CD4-positive, alpha-beta T cell treated with Interleukin-15 for 1 hour (primary cell): ENCODE data around the gene SMAD3.

Experiments
- DNase-seq: peaks from one replicate; pipeline ENCODE4 v3.0.0-alpha.2; 2020

SMAD3 gene

DNA sequence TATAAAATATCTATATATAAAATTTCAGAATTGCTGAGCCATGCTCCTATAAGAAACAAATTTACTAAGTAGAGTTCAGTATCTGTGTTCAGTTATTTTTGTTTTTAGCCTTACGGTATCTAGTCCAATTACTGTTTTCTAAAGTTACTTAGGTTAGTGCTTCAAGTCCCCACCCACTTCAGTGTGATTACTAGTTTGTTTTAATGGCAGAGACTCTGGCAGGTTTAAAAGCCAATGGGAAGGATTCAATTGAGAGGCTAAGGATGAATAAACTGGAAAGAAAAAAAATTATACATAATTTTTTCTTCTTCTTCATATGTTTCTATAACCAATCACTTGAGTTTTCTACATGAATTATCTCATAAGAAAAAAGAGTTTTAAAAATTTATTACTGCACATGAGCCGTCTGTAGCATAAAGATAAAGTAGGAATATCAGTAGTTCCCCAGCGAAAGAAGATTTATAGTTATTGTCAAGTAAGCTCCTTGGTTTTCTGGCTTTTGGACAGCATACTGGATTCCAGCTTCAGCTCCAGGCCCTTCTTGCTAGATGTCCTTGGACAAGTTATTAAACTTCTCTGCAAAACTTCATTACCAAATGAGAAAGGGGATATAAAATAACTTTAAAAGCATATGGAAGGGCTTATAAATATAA, 142.3 kb downstream of the SMAD3 start:
- DNase-seq, result no peak

DNA sequence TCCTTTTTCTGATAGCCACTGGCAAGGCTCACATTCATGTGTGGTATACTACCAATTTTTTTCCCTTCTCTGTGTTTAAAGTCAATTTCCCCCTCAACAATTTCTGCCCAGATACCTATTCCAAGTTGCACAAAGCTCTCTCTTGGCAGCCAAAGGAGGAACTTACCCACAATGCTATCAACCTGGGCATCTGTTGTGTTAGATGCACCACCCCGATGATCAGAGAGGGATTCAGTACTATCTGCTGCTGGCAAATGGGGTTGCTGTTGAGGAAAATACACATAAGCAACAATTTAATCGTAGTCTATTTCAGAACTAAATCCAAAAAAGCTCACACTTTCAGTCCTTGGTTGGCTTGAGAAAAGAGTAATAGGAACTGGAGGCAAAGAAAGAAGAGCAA, 143.0 kb downstream of the SMAD3 start:
- no peak for DNase-seq

DNA sequence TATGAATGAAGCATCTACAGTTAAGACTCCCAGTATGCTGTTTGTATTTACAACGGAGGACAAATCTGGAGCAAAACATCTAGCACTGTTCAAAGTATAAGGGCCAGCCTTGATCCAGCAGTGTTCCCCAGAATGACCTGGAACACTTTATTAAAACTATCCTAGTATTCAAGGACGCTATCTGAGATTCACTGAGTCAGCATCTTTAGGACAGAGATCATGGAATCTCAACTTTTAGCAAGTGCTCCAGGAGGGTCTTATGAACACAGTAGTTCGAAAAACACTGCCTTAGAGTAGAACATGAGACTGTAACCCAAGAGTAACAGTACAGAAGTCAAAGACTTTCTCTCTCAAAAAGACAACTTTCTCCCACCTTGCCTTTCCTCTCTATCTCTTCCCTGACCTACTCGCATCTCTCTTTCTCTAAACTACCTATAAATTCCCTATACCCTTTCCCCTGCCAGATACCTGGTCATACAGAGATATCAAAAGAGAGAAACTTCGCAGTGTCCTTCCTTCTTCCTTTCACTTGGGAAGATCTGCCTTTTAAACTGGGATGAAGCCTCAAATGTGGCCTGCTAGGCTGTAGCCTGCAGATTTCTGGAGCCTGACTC, 145.3 kb downstream of the SMAD3 start:
- no peak for DNase-seq

DNA sequence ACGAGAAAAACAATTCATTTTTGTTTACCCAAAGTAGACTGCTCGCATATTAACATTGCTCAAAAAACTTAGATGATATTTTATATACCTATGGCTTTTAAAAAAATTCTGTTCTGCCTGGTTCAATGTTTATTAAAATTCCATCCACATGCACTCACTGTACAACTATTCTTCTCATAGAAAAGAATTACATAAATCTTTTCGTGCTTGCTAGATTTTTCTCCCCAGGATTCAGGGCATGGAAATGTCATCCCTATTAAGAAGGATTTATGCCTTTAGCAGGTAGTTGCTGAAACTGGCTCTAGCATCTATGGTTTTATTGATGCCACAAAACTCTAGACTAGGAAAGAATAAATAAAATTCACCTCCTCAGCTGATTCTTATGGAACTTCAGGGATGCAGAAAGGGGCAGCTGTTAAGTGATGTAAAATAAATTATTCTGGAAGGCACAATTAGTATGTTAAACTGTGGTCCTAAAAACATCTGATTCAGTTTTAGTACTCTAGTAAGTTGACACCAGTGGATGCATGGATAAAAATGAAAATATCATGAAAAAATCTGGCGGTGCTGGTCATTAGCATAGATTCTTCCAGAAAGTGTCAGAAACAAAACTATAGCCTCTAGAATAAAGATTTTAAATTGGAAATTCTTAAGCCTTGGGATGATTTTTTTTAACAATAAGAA, 147.4 kb downstream of the SMAD3 start:
- DNase-seq, result no peak

DNA sequence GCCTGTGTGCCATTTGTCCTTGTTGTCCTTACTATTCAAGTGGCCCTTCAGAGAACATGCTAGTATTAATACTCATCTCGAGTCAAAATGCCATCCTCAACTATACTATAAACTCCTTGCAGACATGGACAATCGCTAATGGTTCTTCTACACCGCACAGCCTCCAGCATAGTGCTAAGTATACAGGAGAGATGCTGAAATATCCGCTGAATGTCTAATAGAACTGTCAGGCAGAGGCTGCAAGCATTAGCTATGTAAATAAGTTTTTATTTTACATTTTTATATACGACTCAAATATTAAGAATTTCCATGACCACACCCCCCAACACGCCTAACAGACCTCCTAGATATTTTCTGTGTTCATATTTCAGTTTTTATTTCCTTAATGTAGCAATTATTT, 149.7 kb downstream of the SMAD3 start:
- DNase-seq, result no peak

DNA sequence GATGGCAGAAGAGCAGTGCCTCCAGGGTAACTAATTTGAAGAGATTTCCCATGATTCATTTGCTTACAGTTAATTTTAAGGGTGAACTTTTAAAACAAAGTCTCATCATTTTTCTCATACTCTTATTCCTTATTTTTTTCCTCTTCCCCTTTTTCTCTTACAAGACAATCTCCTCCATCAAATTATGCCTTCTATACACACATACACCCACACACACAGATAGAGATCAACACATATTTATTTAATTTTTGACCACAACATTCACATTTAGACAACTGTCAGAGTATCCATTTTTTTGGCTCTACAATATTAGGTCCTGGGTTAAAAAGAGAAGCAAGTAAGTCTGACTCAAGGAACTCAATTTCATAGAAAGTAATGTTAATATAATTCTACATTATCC, 151.5 kb downstream of the SMAD3 start:
- DNase-seq, result no peak

DNA sequence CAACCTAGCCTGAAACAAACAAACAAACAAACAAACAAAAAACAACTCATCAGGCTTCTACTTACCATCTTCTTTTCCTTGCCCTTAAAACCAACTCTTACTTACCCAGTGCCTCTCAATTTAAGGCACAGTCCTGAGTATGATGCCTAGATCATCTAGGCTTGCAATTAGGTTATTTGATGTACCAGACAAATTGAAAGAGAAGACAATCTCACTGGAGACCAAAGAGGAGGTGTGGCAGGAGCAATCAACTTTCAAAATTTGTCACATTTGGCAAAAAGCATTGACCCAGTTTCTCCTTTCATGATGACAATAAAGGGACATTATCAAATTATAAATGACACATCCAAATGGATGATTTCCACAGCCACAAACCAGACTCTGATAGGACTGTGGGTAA, 153.0 kb downstream of the SMAD3 start:
- DNase-seq, result no peak

DNA sequence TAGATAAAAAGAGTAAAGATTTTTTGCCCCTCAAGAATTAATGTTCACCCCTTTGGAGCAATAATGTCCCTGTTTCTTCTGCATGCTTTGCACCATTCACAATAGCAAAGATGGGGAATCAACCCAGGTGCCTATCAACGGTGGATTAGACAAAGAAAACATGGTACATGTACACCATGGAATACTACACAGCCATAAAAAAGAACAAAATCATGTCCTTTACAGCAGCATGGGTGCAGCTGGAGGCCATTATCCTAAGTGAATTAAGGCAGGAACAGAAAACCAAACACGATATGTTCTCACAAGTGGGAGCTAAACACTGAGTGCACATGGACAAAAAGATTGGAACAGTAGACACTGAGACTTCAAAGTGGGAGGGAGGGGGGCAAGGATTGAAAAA, 153.9 kb downstream of the SMAD3 start:
- no peak for DNase-seq

DNA sequence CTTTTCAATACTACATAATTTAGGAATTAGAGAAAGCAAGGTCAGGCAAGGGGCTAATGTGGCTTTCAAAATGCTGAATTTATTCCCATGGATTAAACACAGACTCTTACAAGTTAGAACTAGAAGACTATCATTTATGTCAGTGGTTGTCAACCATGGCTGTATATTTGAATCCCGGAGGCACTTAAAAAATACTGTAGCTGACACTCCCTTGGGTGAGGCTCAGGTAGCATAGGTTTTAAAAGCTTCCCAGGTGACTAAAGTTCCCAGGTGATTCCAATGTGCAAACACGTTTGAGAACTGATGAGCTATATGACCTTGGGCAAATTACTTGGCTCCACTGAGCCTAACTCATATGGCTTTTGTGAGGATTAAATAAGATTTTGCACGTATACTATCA, 159.5 kb downstream of the SMAD3 start:
- no peak for DNase-seq

DNA sequence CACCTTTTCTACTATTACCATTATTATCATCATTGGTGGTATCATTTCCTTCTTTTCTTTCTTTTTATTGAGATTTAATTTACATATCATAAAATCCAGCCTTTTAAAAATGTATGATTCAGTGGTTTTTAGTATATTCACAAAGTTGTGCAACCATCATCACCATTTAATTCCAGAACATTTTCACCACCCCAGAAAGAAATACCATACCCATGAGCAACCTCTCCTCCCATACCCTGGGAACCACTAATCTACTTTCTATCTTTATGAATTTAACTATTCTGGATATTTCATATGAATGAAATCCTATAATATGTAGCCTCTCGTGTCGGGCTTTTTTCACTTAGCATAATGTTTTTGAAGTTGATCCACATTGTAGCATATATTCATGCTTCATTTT, 159.9 kb downstream of the SMAD3 start:
- DNase-seq, result no peak

DNA sequence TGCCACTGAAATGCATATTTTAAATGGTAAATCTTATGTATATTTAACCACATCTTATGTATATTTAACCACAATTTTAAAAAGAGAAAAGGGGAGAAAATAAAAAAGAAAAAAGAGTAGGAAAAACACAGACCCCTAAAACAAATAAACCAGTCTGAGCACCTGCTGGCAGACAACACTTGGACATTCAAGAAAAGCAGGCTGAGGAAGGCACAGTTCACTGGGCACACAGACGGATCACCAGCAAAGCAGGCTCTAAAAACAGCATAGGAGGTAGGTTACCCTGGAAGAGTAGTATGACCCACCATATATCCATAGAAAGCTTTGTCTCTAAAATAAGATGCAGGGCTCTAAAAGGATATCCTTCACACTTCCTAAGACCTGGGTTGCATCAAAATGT, 162.0 kb downstream of the SMAD3 start:
- DNase-seq, result no peak

DNA sequence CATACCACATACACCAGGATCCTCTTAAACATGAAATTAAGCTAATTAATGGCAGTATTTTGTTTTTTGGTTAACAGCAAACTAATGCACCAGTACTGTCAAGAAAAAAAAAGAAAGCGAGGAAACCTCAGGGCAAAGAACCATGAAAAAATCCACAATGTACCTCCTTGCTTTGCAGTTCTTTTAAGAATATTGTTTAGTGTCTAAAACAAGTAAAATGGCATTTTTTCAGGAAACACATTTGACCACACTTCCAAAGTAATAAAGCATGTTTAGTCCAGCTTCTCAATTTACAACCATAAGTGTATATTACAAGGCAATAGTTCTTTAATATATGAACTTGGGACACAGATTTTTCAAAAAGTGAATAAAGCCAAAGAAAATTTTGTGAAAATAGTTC, 162.4 kb downstream of the SMAD3 start:
- no peak for DNase-seq

DNA sequence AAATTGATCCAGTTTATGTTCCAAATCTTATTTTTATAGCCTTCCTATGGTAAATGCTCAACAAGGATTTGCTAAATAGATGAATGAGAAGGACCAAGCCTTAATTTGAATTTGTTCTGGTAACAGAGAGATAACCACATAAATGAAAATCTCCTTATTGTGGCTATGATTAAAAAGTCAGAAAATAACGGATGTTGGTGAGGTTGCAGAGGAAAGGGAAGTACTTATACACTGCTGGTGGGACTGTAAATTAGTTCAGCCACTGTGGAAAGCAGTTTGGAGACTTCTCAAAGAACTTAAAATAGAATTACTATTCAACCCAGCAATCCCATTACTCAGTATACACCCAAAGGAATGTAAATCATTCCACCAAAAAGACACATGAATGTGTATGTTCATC, 162.9 kb downstream of the SMAD3 start:
- no peak for DNase-seq

DNA sequence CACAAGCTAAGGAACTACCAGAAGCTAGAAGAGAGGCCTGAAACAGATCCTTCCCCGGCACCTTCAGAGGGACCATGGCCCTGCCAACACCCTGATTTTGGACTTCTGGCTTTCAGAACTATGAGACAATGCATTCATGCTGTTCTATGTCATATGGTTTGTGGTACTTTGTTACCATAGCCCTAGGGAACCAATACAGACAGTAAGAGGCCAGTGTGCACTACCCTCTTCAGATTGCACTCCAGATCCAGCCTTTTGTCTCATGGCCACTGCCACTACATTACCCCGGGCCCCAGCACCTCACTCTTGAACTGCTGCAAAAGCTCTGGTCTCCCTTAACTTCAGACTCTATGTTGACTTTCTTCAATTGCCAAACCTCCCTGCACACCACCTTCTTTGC, 165.1 kb downstream of the SMAD3 start:
- no peak for DNase-seq

DNA sequence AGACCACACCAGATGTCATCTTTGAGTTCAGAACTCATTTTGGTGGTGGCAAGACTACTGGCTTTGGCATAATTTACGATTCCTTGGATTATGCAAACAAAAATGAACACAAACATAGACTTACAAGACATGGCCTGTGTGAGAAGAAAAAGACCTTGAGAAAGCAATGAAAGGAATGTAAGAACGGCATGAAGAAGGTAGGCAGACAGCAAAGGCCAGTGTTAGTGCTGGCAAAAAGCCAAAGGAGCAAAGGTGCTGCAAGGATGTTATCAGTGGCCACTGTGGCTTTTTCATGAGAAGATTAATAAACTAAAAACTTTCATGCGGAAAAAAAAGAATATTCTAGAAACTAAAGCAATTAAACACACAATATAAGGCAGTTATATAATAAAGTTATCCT, 167.2 kb downstream of the SMAD3 start:
- no peak for DNase-seq

DNA sequence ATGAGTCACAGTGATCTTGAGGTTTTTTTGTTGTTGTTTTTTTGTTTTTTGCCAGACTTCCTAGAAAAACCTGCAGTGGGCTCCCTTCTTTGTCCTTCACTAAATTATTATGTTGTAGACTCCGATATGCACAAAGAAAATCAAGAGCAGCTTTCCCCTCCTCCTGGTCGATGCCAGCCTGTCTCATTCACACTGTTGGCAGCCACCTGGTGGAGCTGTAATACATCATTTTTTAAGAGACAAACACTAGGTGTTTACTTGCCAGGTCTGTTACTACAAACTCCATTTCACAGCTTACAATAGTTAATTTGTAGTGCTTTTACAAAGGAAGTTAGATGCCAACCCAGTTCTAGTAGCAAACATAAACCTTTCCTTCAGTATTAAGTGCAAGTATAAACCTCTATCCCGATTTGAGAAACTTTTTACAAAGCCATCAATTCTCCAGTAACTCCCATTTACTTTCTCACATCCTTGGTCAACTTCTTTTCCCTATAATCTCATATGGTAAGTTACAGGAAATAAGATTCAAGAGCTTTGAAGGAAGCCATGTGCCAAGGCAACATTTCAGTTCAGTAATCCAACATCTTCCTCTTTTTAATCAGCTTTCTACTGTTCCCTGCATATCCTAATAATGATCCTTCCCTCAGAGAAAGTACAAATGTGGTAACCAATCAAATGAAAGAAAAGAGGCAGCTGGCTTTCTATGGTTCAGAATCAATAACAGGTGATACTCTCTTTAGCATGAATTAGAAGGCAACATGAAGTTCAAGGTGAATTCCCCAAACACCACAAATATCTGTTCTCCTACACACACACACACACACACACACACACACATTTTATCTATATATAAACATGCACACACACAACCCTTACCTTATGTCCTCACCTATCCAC, 175.1 kb downstream of the SMAD3 start:
- no peak for DNase-seq

DNA sequence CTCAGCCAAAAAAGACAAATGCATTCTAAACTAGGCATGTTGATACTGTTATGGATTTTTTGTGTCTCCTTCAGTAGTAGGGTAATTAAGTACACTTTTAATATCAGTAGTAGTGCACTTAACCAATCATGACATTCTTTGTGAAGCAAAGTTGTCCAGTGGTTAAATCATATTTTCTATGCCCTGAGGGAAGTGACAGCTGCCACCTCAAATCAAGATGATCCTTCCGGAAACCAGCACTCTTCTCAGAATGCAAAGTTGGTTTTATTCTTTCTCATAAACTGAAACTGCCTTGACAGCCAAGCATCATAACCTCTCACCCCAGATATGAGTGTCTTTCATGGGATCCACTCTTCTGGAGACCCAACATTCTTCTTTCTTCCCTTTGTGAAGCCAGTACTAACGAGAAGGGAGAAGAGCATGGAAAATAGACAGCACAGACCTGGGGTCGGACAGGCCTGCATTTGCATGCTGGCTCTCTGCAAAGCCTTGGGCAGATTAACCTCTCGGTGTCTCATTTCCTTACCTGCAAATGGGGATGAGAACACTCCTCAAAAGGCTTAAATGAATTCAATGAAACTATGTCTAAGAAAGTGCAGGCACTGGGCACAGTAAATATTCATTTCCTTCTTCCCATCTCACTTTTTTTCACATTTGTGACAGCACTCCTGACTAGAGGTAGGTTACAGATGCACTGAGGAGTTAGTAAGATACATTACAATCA, 175.9 kb downstream of the SMAD3 start:
- DNase-seq, result no peak

DNA sequence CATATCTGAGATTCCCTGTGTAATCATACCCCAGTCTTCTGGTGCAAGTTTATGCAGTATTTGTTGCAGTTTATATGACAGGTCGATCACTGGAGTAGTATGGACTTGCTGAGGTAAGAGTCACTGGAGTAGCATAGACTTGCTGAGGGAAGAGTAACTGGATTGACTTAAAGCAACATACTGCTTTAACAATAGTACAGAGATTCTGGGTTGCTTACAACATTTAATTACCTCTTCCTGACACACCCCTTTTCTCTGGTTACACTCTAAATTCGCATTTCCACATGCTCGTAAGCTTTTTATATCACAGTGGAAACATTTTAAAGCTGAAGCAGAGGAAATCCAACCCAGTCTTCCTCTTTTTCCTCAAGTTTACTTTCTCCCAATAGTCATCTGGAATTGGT, 177.3 kb downstream of the SMAD3 start:
- DNase-seq, result no peak
